ENCODE measurements around the gene BIN2.

BIN2 gene

GRCh38 chr12:51351913-51352532, 28.0 kb upstream of the BIN2 start:
- TF ChIP-seq ARNT (IDR thresholded peaks at IDR 0.05) (no peak), PKNOX1 (IDR thresholded peaks at IDR 0.05) (peak; percentile 22; the same call in 1 of the 2 replicates), HDGF (IDR thresholded peaks at IDR 0.05; ENCODE audit: borderline replicate concordance) (no peak)
- ChIA-PET POLR2A (interaction anchor here (1.5 kb wide), 1 partner anchor 303 kb away, joined by 4 read pairs; no protein-coding TSS in a partner anchor), CTCF (interaction anchor here (0.6 to 4.0 kb wide), 4 partner anchors 9 to 527 kb away, joined by 3 to 16 read pairs (median 4); no protein-coding TSS in a partner anchor)
- peak; percentile 71 for DNase-seq (ENCODE audit: extremely low spot score)

GRCh38 chr12:51349026-51349425, 25.1 kb upstream of the BIN2 start:
- TF ChIP-seq FOXA1 (IDR thresholded peaks at IDR 0.05) (no peak), BHLHE40 (IDR thresholded peaks at IDR 0.05; ENCODE audit: borderline replicate concordance) (no peak), ELF4 (IDR thresholded peaks at IDR 0.05) (no peak), SP1 (IDR thresholded peaks at IDR 0.05) (no peak), L3MBTL2 (conservative IDR thresholded peaks at IDR 0.05) (no peak), ZNF384 (IDR thresholded peaks at IDR 0.05) (no peak), SUZ12 (IDR thresholded peaks at IDR 0.05) (no peak)
- ChIA-PET POLR2A (no interaction called here), CTCF (interaction anchor here (0.6 kb wide), 1 partner anchor 74 kb away, joined by 4 read pairs; no protein-coding TSS in a partner anchor)
- DNase-seq (ENCODE audit: extremely low spot score) = no peak

- CTCF ChIA-PET = no interaction called here
- no peak for DNase-seq (ENCODE audit: extremely low spot score)
- no peak for TF ChIP-seq PKNOX1 (IDR thresholded peaks at IDR 0.05)
- no peak for TF ChIP-seq SP1 (IDR thresholded peaks at IDR 0.05)
- TF ChIP-seq FOXM1 (IDR thresholded peaks at IDR 0.05; ENCODE audit: borderline replicate concordance) = no peak
- no peak for TF ChIP-seq ELF4 (IDR thresholded peaks at IDR 0.05)
- TF ChIP-seq CTBP1 (IDR thresholded peaks at IDR 0.05; ENCODE audit: borderline replicate concordance) = no peak
- POLR2A ChIA-PET = no interaction called here
Measured at GRCh38 chr12:51348116-51348515, 24.1 kb upstream of the BIN2 start.

- ChIA-PET POLR2A (no interaction called here), CTCF (no interaction called here)
- TF ChIP-seq ZNF384 (IDR thresholded peaks at IDR 0.05) (no peak), FOXK2 (IDR thresholded peaks at IDR 0.05) (no peak), FOXM1 (IDR thresholded peaks at IDR 0.05; ENCODE audit: borderline replicate concordance) (no peak), CTBP1 (IDR thresholded peaks at IDR 0.05; ENCODE audit: borderline replicate concordance) (no peak), ELF4 (IDR thresholded peaks at IDR 0.05) (no peak), L3MBTL2 (conservative IDR thresholded peaks at IDR 0.05) (no peak), SP1 (IDR thresholded peaks at IDR 0.05) (no peak), SUZ12 (IDR thresholded peaks at IDR 0.05) (no peak), LEF1 (IDR thresholded peaks at IDR 0.05; ENCODE audit: borderline replicate concordance) (no peak), ARNT (IDR thresholded peaks at IDR 0.05) (no peak)
- no peak for DNase-seq (ENCODE audit: extremely low spot score)
Measured at GRCh38 chr12:51346581-51346980, 22.6 kb upstream of the BIN2 start, which contains the start of gene CELA1. Gene CELA1 (minus strand): TSS chr12:51346679. CDS start chr12:51346638, 41 bp downstream.

GRCh38 chr12:51345681-51346080, 21.7 kb upstream of the BIN2 start:
- POLR2A ChIA-PET = no interaction called here
- CTCF ChIA-PET = no interaction called here
- no peak for DNase-seq (ENCODE audit: extremely low spot score)
- no peak for TF ChIP-seq SP1 (IDR thresholded peaks at IDR 0.05)
- TF ChIP-seq ARNT (IDR thresholded peaks at IDR 0.05) = no peak
- no peak for TF ChIP-seq BHLHE40 (IDR thresholded peaks at IDR 0.05; ENCODE audit: borderline replicate concordance)
- TF ChIP-seq FOXM1 (IDR thresholded peaks at IDR 0.05; ENCODE audit: borderline replicate concordance) = no peak
- TF ChIP-seq SUZ12 (IDR thresholded peaks at IDR 0.05) = no peak
- TF ChIP-seq LEF1 (IDR thresholded peaks at IDR 0.05; ENCODE audit: borderline replicate concordance) = no peak
- no peak for TF ChIP-seq PKNOX1 (IDR thresholded peaks at IDR 0.05)
- no peak for TF ChIP-seq ZNF384 (IDR thresholded peaks at IDR 0.05)
- TF ChIP-seq CTBP1 (IDR thresholded peaks at IDR 0.05; ENCODE audit: borderline replicate concordance) = no peak

- no peak for DNase-seq (ENCODE audit: extremely low spot score)
- CTCF ChIA-PET = no interaction called here
- POLR2A ChIA-PET = no interaction called here
- no peak for TF ChIP-seq HDGF (IDR thresholded peaks at IDR 0.05; ENCODE audit: borderline replicate concordance)
- TF ChIP-seq BHLHE40 (IDR thresholded peaks at IDR 0.05; ENCODE audit: borderline replicate concordance) = no peak
- TF ChIP-seq NFRKB (IDR thresholded peaks at IDR 0.05) = no peak
- no peak for TF ChIP-seq CTBP1 (IDR thresholded peaks at IDR 0.05; ENCODE audit: borderline replicate concordance)
- TF ChIP-seq SUZ12 (IDR thresholded peaks at IDR 0.05) = no peak
- no peak for TF ChIP-seq SP1 (IDR thresholded peaks at IDR 0.05)
- TF ChIP-seq ELF4 (IDR thresholded peaks at IDR 0.05) = no peak
- no peak for TF ChIP-seq LEF1 (IDR thresholded peaks at IDR 0.05; ENCODE audit: borderline replicate concordance)
- TF ChIP-seq TARDBP (IDR thresholded peaks at IDR 0.05) = no peak
- no peak for TF ChIP-seq PKNOX1 (IDR thresholded peaks at IDR 0.05)
- TF ChIP-seq FOXM1 (IDR thresholded peaks at IDR 0.05; ENCODE audit: borderline replicate concordance) = no peak
- no peak for TF ChIP-seq ZNF384 (IDR thresholded peaks at IDR 0.05)
- TF ChIP-seq FOXK2 (IDR thresholded peaks at IDR 0.05) = no peak
- TF ChIP-seq ARNT (IDR thresholded peaks at IDR 0.05) = no peak
- TF ChIP-seq FOXA1 (IDR thresholded peaks at IDR 0.05) = no peak
- TF ChIP-seq L3MBTL2 (conservative IDR thresholded peaks at IDR 0.05) = no peak
Measured at GRCh38 chr12:51343201-51343600, 19.2 kb upstream of the BIN2 start.
